ENCODE data around the gene EIF2S1.
"Not testable (repeated sequence)": the region's sequence is repeated elsewhere in the genome, so short reads cannot be mapped to it uniquely, and the experiment has no call there.

Gene EIF2S1

GRCh38 chr14:67371247-67372148, 11.4 kb downstream of the EIF2S1 start:
- no peak for DNase-seq (ENCODE audit: low read depth in 2 of 2)

DNA sequence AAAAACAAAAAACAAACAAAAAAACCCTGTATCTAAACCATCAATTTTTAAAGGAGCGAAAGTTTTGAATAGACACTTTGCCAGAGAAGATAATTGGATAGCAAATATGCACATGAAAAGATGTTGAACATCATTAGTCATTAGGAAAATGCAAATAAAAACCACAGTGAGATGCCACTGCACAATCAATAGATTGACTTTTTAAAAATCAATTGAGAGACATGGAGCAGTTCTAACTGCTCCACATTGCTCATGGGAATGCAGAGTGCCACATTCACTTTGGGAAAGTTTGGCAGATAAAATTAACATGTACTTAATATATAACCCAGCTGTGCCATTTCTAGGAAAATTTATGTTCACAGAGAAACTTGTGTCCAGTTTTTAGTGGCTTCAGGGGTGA, 12.7 kb downstream of the EIF2S1 start:
- DNase-seq (ENCODE audit: low read depth in 2 of 2) = no peak

- no peak for DNase-seq (ENCODE audit: low read depth in 2 of 2)
Observed at GRCh38 chr14:67373347-67373746, 13.2 kb downstream of the EIF2S1 start.

GRCh38 chr14:67377916-67378315, 17.8 kb downstream of the EIF2S1 start:
- DNase-seq (ENCODE audit: low read depth in 2 of 2) = no peak

GRCh38 chr14:67385120-67385519, 25.0 kb downstream of the EIF2S1 start:
- no peak for DNase-seq (ENCODE audit: low read depth in 2 of 2)

DNA sequence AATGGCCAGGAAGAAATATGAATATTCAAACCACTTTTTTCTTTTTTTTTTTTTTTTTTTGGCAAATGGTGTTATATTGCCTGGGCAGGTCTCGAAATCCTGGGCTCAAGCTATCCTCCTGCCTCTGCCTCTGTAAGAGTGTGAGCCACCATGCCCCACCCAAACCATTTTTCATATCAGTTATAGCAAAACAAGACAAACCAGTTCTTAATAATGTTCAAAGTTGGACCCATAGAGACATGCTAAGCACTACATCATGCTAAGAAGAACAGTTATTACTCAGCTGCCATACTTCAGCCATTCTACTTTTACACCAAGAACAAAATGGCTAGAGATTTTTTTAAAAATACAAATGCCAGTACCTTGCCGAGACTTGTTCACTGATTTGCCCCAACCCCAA, 25.5 kb downstream of the EIF2S1 start:
- no peak for DNase-seq (ENCODE audit: low read depth in 2 of 2)

DNA sequence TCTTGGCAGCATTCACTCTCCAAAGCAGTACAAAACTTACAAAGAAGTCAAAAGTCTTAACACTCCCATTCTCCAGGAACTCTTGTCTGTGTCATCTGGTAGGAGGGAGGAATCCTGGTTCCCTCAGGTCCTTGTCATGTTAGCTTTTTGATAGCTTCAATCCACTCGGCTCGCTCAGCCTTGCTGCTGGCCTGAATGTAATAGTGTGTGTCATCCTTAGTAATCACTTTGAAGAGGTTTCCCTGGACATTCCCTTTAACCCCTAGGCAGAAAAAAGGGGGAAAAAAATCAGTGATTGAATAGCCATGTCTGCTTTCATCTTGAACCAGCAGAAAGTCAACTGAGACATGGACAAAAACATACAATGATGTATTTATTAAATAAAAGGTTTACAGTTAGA, 27.1 kb downstream of the EIF2S1 start:
- DNase-seq (ENCODE audit: low read depth in 2 of 2) = no peak

GRCh38 chr14:67389275-67389674, 29.1 kb downstream of the EIF2S1 start:
- no peak for DNase-seq (ENCODE audit: low read depth in 2 of 2)

GRCh38 chr14:67389811-67390534, 29.8 kb downstream of the EIF2S1 start:
- DNase-seq (ENCODE audit: low read depth in 2 of 2) = no peak

DNA sequence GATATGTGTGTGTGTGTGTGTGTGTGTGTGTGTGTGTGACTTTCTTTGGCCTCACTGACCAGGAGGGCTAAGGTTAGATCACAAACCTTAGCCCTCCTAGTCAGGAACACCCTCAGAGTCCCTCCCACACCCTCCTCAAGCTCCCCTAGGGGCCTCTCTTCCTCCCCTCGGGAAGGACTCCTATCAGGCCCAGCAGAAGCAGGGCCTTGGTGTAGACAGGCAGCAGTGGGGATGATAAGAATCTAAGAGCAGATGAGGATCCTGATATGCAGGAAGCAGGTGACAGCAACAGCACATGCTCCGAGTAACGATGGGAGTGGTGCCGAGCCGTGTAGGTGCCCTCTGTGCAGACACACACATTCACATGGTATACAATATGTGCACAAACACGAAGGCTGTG, 31.1 kb downstream of the EIF2S1 start:
- no peak for DNase-seq (ENCODE audit: low read depth in 2 of 2)

DNA sequence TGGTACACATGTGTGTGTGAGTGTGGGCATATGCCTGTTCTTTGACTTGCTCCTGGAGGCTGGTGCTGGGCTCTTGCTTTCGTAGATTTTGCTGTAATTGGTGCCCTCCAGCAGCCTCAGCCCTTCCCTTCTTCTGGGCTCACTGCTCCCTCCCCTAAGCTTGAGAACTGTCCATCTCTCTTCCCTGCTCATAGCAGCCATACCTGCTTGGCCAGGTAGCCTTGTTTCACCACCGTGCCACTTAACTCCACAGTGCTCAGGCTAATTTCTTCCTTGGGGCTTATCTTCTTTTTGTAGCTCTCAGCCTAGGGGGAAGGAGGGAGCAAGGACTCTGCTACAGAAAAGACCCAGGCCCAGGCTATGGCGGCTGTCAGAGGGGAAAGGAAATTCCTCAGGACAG, 32.0 kb downstream of the EIF2S1 start:
- no peak for DNase-seq (ENCODE audit: low read depth in 2 of 2)

GRCh38 chr14:67392800-67393199, 32.7 kb downstream of the EIF2S1 start:
- DNase-seq (ENCODE audit: low read depth in 2 of 2) = no peak

DNA sequence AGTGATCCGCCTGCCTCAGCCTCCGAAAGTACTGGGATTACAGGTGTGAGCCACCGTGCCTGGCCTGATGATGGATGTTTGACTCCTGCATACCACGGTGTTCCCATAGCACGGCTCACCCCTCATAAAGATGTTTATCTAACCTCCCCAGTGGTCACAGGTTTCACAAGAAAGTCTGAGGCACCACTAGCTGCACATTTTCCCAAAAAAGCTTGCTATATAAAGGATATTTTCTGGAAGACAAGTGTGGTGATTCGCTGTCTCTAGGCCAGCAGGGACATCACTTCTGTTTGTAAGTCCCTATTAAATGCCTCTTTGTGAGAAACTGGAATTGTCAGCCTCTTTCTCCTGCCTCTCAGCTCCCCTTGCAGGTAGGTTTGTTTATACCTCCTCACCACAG, 33.6 kb downstream of the EIF2S1 start:
- DNase-seq (ENCODE audit: low read depth in 2 of 2) = no peak

- no peak for DNase-seq (ENCODE audit: low read depth in 2 of 2)
Observed at GRCh38 chr14:67395086-67395875, 35.2 kb downstream of the EIF2S1 start.

DNA sequence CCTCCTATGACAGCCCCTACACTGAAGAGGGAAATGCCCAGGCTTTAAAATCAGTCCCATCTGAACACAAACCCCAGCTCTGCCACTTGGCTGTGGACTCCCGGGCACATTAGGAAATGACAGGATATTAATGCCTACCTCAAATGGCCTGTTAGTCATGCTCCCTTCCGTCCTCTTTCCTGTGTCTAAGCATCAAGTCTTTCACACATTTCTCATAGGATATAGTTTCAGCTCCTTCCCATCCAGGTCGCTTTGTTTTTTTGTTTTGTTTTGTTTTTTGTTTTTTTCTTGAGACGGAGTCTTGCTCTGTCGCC, 35.7 kb downstream of the EIF2S1 start:
- DNase-seq (ENCODE audit: low read depth in 2 of 2) = no peak

DNA sequence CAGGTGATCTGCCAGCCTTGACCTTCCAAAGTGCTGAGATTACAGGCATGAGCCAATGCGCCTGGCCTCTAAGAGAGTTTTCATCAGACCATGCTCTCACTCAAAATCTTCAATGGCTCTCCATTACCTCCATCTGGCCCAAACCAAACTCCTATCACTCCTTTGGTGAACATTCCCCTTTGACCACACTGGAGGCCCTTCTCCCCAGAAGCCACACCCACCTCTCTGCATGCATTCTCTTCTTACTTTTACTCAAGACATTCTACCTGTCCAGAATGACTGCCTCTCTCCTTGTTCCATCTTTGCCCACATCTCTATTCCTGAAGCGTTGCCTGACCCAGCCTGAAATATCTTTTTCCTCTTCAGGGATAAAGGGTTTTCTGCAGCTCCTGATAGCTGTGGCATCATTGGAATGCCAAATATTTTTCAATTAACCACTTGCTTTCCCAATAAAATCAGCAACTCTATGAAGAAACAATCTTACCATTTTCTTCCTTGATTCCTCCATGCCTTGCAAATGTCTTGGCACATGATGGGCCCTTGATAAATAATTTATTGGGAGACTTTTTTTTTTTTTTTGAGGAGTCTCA, 36.3 kb downstream of the EIF2S1 start:
- DNase-seq (ENCODE audit: low read depth in 2 of 2) = no peak

- no peak for DNase-seq (ENCODE audit: low read depth in 2 of 2)
Observed at GRCh38 chr14:67397536-67397935, 37.4 kb downstream of the EIF2S1 start.

DNA sequence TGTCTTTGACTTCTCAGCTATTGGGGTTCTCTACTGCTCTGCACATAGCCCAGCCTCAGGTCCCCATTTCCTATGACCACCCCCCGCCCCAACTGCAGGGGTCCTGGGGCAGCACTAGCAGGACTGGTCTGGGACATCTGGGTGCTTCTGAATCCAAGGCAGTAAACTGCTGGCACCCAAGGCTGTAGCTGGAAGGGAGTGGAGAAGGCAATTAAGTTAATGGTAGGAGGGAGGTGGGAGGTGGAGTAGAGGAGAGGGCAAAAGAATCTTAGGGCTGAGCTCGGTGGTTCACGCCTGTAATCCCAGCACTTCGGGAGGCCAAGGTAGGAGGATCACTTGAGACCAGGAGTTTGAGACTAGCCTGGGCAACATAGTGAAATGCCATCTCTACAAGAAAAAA, 40.3 kb downstream of the EIF2S1 start:
- DNase-seq (ENCODE audit: low read depth in 2 of 2) = no peak

- DNase-seq (ENCODE audit: low read depth in 2 of 2) = no peak
Observed at GRCh38 chr14:67405771-67406170, 45.6 kb downstream of the EIF2S1 start.

GRCh38 chr14:67408122-67408801, 48.1 kb downstream of the EIF2S1 start:
- DNase-seq (ENCODE audit: low read depth in 2 of 2) = not testable (repeated sequence)

DNA sequence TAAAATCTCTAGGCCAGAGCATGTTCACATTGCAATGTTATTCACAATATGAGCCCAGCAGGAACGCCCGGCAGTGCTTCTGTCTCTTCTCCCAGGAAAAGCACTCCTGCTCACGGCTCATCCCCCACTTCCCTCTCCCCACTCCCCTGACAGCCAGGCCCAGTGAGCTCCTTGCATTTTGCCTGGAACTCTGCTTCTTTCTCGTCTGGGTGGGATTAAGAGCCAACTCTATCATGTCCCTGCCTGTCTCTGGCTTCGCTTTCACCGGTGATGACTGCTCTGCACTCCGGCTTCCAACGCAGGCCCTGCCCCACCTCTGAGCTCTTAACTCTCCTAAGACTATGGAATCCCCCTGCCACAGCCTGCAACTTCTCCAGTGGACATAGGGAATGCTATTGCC, 49.3 kb downstream of the EIF2S1 start:
- no peak for DNase-seq (ENCODE audit: low read depth in 2 of 2)

GRCh38 chr14:67410313-67410712, 50.2 kb downstream of the EIF2S1 start:
- DNase-seq (ENCODE audit: low read depth in 2 of 2) = no peak

All from stimulated activated CD4-positive, alpha-beta T cell treated with anti-CD3 and anti-CD28 coated beads, Interleukin-12 subunit alpha, Interleukin-12 subunit beta, amount 100 ng/mL, for 24 hours (primary cell).